Measurements from ENCODE around the gene DICER1. TPM values are rescaled to one million over a fixed set of nuclear protein-coding genes. Genes with fewer than 3 reads are reported as not detected.
A peak's percentile ranks its signal among the peaks of the same experiment; 100 is the strongest.

Gene DICER1
- polyA plus RNA-seq, 1 donor (not counting 4 experiments of a cell fraction or from before 2014, with no cell fraction given), result 31.6 TPM

- no peaks in the 10 kb centered on the region for H3K27me3 ChIP-seq (ENCODE audit: control insufficient read depth, extremely low read depth, insufficient read depth, low read length)
- peaks cover 11 to 18% of the 10 kb centered on the region in 2 experiments for H3K36me3 ChIP-seq (ENCODE audit: control insufficient read depth in 2 of 2, extremely low read depth in 1 of 2, insufficient read depth in 2 of 2, low read length in 2 of 2)
- FAIRE-seq (no peak), DNase-seq (ENCODE audit: low read depth, low spot score) (no peak)
- dilution Hi-C loops (cut with MboI; ENCODE audit: extremely low pct_ligation_motif_present, low sequenced_read_pairs), result no loop called here
- no peak overlapping the region for H3K27ac ChIP-seq (ENCODE audit: control insufficient read depth, insufficient read depth, low read length)
- H3K4me2 ChIP-seq (ENCODE audit: control insufficient read depth, extremely low read depth, insufficient read depth, low read depth, low read length), result no peak overlapping the region
- peaks cover 2% of the 10 kb centered on the region for H3K79me2 ChIP-seq (ENCODE audit: control insufficient read depth, insufficient read depth, low read length)
- no peaks in the 10 kb centered on the region for H3K9me1 ChIP-seq (ENCODE audit: control insufficient read depth, extremely low read depth, insufficient read depth, low read length)
- TF ChIP-seq EZH2 (IDR thresholded peaks at IDR 0.05; ENCODE audit: low read length), result no peak
- TF ChIP-seq, protein P1, sequence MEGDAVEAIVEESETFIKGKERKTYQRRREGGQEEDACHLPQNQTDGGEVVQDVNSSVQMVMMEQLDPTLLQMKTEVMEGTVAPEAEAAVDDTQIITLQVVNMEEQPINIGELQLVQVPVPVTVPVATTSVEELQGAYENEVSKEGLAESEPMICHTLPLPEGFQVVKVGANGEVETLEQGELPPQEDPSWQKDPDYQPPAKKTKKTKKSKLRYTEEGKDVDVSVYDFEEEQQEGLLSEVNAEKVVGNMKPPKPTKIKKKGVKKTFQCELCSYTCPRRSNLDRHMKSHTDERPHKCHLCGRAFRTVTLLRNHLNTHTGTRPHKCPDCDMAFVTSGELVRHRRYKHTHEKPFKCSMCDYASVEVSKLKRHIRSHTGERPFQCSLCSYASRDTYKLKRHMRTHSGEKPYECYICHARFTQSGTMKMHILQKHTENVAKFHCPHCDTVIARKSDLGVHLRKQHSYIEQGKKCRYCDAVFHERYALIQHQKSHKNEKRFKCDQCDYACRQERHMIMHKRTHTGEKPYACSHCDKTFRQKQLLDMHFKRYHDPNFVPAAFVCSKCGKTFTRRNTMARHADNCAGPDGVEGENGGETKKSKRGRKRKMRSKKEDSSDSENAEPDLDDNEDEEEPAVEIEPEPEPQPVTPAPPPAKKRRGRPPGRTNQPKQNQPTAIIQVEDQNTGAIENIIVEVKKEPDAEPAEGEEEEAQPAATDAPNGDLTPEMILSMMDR (optimal IDR thresholded peaks at IDR 0.05 in 1 of 3, IDR thresholded peaks at IDR 0.05 in 1 of 3, conservative IDR thresholded peaks at IDR 0.05 in 1 of 3; ENCODE audit: extremely low read depth in 1 of 3, insufficient read depth in 2 of 3, low read length in 3 of 3), result no peak
- no peak overlapping the region for H3K4me3 ChIP-seq (ENCODE audit: control insufficient read depth in 2 of 3, extremely low read depth in 1 of 3, insufficient read depth in 2 of 3, low read depth in 1 of 3, low read length in 3 of 3)
- no peaks in the 10 kb centered on the region for H3K9me3 ChIP-seq (ENCODE audit: control insufficient read depth, low read depth, low read length)
- no peaks in the 10 kb centered on the region for H3K4me1 ChIP-seq (ENCODE audit: control insufficient read depth, extremely low read depth, insufficient read depth, low read length)
- no peak overlapping the region for H2AFZ ChIP-seq (ENCODE audit: control insufficient read depth, low read length)
- H4K20me1 ChIP-seq (ENCODE audit: control insufficient read depth, extremely low read depth, insufficient read depth, low read length), result no peaks in the 10 kb centered on the region
- H3K9ac ChIP-seq (ENCODE audit: control insufficient read depth, extremely low read depth, insufficient read depth, low read length), result no peak overlapping the region
Measured at GRCh38 chr14:95101736-95102679, 55.3 kb downstream of the DICER1 start.

DNA sequence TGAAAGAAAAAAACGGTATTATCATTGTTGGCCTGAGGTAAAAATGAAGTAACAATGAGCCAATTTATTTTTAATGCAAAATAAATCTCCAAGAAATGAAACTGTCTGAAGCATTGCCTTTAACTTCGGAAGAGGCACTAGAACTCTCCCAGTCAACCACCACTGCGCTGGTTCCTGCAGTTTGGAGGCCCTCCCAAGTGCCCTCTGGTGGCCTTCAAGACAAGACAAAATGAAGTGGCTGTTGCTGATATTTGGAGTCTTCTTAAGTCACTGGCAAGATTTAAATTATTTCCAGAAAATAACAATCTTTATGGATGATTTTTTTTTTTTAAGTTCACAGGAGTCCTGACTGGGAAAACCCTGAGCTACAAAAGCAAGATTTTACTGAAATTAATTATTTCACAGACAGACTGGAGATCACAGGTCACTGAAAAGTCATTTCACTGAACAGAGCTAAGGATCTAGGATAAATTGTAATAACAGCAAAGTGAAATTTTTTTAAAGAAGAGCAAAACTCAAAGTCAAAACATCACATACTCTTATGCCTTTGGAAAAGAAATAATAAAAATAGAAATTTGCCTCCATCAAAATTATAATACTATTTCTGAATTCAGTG, 58.2 kb downstream of the DICER1 start:
- Histone ChIP-seq H3K4me2 (ENCODE audit: control insufficient read depth, extremely low read depth, insufficient read depth, low read depth, low read length) (no peak overlapping the region), H3K79me2 (ENCODE audit: control insufficient read depth, insufficient read depth, low read length) (peaks cover 2% of the 10 kb centered on the region), H3K9me3 (ENCODE audit: control insufficient read depth, low read depth, low read length) (no peaks in the 10 kb centered on the region), H3K36me3 (ENCODE audit: control insufficient read depth in 2 of 2, extremely low read depth in 1 of 2, insufficient read depth in 2 of 2, low read length in 2 of 2) (peaks cover 9 to 18% of the 10 kb centered on the region in 2 experiments), H3K4me1 (ENCODE audit: control insufficient read depth, extremely low read depth, insufficient read depth, low read length) (no peaks in the 10 kb centered on the region), H3K27me3 (ENCODE audit: control insufficient read depth, extremely low read depth, insufficient read depth, low read length) (no peaks in the 10 kb centered on the region), H3K9me1 (ENCODE audit: control insufficient read depth, extremely low read depth, insufficient read depth, low read length) (no peaks in the 10 kb centered on the region), H3K4me3 (ENCODE audit: control insufficient read depth in 2 of 3, extremely low read depth in 1 of 3, insufficient read depth in 2 of 3, low read depth in 1 of 3, low read length in 3 of 3) (no peak overlapping the region), H3K27ac (ENCODE audit: control insufficient read depth, insufficient read depth, low read length) (no peak overlapping the region), H2AFZ (ENCODE audit: control insufficient read depth, low read length) (no peak overlapping the region), H3K9ac (ENCODE audit: control insufficient read depth, extremely low read depth, insufficient read depth, low read length) (no peak overlapping the region), H4K20me1 (ENCODE audit: control insufficient read depth, extremely low read depth, insufficient read depth, low read length) (no peaks in the 10 kb centered on the region)
- peak; percentile 15 for DNase-seq (ENCODE audit: low read depth, low spot score)
- dilution Hi-C loops (cut with MboI; ENCODE audit: extremely low pct_ligation_motif_present, low sequenced_read_pairs), result no loop called here
- FAIRE-seq, result peak; percentile 32
- TF ChIP-seq EZH2 (IDR thresholded peaks at IDR 0.05; ENCODE audit: low read length), result no peak
- TF ChIP-seq, protein P1 (optimal IDR thresholded peaks at IDR 0.05 in 1 of 3, IDR thresholded peaks at IDR 0.05 in 1 of 3, conservative IDR thresholded peaks at IDR 0.05 in 1 of 3; ENCODE audit: extremely low read depth in 1 of 3, insufficient read depth in 2 of 3, low read length in 3 of 3), result peak; percentile 68 to 81 (median 69)
